HG03066 (cell line): Measurements from ENCODE around the gene BIN2.
A peak's percentile ranks its signal among the peaks of the same experiment; 100 is the strongest.
"Not testable (repeated sequence)": the region's sequence is repeated elsewhere in the genome, so short reads cannot be mapped to it uniquely, and the experiment has no call there.

Experiments
- ATAC-seq: cut with Tn5 transposase; IDR thresholded peaks from one replicate; pipeline ENCODE4 v1.9.1; 2021; ENCODE audit warnings: low read depth; ENCODE audit not compliant: unreplicated experiment

BIN2 gene

DNA sequence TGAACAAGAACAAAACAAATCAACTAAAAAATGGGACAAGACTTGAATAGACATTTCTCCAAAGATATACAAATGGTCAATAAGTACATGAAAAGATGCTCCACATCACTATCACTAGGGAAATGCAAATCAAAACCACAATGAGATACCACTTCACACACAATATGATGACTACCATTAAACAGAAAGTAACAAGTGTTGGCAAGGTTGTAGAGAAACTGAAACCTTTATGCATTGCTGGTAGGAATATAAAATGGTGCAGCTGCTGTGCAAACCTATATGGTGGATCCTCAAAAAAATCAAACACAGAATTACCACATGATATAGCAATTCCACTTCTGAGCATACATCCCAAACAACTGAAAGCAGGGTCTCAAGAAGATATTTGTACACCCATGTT, 59.0 kb downstream of the BIN2 start:
- no peak for ATAC-seq

DNA sequence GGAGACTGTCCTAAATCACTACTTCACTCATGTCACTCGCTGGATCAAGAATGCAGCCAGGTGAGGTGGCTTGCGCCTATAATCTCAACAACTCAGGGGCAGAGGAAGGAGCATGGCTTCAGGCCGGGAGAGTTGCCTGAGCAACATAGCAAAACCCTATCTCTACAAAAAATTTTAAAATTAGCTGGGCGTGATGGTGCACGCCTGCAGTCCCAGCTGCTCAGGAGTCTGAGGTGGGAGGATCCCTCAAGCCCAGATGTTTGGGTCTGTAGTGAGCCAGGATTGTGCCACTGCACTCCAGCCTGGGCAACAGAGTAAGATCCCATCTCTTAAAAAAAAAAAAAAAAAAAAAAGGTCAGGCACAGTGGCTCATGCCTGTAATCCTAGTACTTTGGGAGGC, 59.7 kb downstream of the BIN2 start:
- no peak for ATAC-seq

DNA sequence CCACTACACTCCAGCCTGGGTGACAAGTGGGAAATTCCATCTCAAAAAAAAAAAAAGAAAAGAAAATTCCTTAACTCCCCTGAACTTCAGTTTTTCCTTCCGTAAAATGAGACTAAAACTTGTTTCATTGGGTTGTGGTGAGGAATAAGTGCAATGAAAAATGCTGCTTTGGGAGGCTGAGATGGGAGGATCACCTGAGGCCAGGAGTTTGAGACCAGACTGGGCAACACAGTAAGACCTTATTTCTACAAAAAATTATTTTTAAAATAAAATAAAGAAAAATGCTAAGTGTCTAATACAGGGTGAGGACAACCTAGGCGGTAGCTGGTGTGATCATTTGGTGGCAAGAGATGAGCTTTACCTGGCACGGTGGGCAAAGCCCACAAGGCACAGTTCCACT, 60.6 kb downstream of the BIN2 start:
- no peak for ATAC-seq

DNA sequence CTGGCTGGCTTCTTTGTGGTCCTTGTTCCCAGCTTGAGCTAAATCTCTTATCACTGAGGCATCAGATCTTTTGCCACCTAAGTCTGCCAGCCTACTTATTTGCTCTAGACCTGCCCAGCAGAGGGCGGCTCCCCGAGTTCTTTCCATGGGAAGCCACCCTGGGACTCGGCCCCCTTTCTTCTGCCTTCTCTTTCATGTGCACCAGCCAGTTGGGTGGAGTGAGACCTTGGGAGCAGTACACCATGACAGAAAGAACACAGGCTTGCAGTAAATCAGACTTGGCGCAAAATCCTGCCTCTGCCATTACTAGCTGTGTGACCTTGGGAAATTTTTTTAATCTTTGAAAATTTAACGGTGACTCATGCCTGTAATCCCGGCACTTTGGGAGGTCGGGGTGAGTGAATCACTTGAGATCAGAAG, 61.2 kb downstream of the BIN2 start:
- no peak for ATAC-seq

DNA sequence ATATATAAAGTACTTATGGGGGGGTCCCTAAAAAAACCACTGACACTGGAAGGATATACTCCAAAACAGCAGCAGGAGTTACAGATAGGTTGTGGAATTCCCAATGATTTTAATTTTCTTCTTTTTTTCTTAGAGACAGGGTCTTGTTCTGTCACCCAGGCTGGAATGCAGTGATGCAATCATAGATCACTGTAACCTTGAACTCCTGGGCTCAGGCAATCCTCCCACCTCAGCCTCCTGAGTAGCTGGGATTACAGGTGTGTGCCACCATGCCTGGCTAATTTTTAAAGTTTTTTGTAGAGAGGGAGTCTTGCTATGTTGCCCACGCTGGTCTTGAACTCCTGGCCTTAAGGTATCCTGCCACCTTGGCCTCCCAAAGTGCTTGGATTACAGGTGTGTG, 64.4 kb downstream of the BIN2 start:
- not testable (repeated sequence) for ATAC-seq

DNA sequence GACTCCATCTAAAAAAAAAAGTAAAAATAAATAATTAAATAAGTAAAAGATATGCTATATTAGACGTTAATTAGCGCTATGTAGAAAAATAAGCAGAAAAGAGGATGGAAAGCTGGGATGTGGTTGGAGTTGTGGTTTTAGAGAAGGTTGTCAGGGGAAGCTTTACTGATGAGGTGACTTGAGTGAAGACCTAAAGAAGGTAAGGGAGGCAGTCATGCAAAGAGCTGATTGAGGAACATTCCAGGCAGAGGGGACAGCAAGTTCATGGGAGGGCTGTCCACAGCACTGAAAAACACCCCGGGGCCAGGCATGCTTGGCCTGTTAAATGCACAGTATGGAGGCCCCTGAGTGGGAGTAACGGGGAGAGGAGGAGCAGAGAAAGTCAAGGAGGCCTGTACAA, 69.4 kb downstream of the BIN2 start:
- no peak for ATAC-seq

DNA sequence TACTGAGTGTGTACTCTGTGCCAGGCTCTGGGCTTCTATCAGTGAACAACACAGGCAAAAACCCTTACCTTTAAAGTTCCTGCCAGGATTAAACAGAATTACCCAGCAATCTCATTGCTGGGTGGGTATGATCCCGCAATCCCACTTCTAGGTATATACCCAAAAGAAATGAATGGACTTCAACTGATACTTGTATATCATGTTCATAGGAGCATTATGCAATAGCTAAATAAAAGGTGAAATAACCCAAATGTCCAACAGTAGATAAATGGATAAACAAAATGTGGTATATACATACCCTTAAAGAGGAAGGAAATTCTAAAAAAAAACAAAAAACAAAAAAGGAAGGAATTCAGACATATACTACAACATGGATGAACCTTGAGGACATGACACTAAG, 70.7 kb downstream of the BIN2 start:
- ATAC-seq = no peak

DNA sequence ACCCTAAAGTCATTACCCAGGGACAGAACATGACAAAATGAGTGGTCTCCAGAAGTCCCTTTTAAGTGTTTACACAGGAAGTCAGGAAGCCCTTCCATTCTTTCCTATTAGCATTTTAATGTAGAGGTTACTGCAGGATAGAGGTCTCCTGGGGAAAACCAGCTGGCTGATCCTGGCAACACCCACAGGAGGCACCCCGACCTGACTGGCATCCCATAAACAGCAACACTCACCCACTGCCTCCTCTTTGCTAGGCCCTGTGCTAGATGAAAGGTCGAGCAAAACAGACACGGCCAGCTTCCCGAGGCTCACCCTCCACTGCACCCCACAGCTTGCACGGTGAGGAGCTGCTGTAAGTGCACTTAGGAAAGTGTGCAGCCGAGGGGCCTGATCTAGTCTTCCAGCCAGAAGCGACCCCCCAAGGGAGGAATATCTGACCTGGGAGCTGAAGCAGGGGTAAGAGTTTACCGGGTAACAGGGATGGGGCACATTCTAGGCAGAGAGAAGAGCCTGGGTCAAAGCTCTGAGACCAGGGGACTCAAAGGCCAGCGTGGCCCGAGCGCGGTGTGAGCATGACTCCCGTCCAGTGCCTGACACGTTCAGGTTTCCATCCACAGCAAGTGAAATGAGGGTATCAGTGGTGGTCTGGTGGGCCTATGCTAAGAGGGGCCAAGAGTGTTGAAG, 76.3 kb downstream of the BIN2 start:
- no peak for ATAC-seq

DNA sequence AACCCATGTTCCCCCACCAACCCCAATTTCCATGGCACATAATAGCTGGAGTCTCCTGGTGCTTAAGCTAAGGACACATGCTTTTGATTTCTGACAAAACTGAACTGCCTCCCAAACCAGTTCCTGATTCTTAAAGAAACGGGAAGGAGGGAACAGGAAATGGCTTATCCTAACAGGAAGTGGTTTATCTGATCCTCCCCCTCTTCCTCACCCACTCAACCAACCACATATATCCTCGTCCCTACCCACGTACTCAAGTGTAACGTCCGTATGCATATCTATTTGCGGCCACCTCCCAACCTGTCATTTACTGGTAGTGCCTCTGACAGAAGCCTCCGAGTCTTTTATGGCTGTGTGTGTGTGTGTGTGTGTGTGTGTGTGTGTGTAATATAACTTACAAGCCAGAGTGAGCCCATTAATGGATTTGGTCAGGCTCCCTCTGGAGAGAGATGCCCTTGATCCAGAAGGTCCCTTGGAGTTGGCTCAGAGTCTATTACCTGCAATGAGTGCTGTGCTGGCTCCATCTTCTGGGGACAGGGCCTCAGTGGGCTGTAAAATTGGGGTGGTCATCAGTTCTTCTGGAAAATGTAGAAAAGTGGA, 77.6 kb downstream of the BIN2 start:
- no peak for ATAC-seq

DNA sequence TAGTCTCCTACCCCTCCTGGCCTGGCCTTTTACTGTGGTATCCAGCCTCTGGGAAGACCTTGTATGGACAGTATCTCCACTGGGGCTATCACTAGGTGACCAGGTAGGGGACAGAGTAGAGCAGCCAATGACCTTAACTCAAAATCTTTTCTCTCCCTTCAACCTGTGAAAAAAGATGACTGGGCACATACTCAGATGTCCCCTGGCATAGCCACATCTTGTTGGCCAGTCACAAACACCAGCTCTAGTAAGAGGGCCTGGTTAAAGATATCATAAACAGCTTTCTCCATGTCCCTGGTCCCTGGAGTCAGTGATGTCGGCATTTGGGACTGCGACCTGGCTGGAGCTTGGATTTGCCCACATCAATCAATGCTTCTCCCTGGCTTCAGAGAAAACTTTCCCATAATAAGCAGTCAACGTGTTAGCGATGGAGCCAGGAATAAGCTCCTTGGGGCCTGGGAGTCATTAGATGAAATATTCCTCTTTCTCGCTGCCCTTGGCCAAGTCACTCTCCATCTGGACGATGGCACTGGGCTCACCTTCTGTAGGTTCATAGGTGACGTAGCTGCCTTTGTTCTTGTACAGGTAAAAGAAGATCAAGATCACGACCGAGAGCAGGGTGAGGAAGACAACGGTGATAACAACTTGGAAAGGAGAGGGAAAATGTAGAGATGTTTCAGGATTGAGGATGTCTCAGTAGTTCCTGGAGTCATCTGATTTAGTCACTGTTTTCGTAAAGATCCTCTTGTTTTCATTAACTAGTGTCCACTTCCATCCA, 78.3 kb downstream of the BIN2 start:
- no peak for ATAC-seq

DNA sequence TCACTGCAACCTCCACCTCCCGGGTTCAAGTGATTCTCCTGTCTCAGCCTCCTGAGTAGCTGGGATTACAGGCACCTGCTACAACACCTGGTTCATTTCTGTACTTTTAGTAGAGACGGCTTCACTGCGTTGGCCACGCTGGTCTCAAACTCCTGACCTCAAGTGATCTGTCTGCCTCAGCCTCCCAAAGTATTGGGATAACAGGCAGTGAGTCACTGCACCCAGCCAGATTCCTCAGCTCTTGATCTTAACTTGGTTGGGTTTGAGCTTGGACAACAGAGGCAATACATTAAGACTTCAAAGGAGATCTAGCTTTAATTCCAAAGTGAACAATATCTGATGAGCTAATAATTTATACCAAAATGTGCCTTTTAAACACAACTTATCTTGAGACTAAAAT, 79.7 kb downstream of the BIN2 start:
- ATAC-seq = no peak

DNA sequence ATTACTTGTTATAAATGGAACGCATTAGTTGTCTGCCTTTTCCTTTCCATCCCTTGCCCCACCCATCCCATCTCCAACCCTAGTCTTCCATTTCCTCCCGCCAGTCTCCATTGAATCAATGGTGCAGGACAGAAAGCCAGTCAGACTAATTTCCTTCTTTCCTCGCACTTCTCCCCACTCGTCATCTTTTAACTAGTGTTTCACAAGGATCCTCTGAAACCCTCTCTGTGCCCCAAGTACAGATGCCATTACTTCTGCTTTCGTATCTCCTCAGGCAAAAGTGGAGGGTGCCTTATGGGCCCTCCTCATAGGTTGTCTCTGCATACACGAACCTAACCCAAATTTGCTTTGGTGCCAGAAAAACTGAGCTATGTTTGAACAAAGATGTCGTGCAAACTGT, 81.1 kb downstream of the BIN2 start:
- ATAC-seq = no peak

DNA sequence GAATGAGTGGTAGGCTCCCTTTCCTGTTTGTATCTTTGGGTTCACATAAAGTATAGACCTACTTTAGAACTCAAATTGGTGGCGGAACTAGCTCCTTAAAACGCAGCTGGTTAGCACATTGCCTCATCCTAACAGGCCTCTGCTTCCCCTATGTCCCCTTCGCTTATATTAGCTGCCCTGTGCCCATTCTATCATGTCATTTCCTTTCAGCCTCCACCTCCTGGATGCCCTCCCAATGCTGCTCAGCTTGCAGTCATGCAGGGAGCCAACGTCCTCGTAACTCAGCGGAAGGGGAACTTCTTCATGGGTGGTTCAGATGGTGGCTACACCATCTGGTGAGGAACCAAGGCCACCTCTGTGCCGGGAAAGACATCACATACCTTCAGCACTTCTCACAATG, 81.9 kb downstream of the BIN2 start:
- no peak for ATAC-seq

DNA sequence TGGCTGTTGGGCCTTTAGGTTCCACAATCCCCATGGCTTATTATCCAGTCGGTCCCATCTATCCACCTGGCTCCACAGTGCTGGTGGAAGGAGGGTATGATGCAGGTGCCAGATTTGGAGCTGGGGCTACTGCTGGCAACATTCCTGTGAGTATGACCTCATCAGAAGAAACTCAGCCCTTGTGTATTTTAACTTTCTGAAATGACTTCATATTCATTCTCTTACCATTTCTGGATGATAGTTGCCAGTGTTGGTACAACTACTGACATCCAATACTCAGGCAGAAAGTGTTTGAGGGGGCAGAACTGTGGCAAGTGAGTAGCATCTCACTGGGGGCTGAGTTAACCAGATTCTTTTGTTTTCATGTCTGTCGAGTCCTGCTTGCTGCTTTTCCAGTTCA, 83.0 kb downstream of the BIN2 start:
- no peak for ATAC-seq

DNA sequence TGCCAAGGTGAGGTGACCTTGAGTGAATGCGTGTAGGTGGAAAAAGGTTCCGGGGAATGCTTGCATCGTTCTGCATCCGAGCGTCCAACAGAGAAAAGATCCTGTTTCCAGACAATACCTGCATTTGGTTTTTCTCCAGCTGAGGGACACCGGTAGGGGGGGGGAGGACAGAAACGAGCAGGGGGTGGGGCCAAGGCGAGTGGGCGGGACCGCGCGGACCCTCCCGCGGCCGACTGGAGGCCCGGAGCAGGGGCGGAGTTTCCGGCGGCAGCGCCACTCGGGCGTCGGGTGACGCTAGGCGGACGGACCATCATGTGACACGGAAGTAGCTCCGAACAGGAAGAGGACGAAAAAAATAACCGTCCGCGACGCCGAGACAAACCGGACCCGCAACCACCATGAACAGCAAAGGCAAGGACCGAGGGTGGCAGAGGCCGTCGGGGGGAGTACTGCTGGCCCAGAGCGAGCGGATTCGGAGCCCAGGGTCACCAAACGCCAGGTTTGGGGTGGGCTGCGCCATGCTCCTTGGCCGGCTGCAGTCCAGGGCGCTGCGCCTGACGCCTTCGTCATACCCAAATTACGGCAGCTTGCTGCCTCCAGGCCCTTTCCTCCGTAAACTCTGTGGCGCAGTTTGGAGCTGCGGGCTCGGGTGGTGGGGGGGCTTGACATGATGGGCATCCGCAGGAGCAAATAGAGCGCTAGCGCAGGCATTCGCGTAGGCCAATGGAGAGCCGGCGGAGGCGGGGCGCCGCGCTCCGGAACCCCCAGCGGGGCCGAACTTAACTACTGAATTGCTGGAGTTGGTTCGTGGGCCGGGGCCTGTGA, 85.3 kb downstream of the BIN2 start, which contains the start of gene DAZAP2:
TSS of gene DAZAP2 (plus strand) at position 317 of the 825 bp plus-strand sequence. CDS start at position 399, 82 bp downstream.
- peak; percentile 93 for ATAC-seq

DNA sequence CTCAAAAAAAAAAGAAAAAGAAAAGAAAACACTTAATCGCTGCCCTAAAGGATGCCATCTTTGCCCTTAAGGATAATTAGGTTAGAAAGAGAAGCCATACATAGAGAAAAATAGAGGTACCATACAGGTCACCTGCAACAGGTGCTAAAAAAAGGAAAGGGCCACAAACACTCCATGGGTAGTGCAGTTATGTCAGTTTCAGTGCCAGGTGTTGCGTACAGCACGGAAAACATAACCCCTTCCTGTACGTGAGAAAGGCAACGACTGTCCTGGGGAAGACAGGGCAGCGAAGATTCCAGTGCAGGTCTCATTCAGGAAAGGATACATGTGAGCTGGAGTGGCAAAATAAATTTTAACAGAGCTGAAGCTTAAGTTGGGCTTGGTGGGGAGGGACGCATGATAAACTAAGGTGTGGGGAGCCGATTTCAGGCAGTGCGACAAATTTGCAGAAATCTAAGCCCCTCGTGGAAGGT, 85.9 kb downstream of the BIN2 start:
- ATAC-seq = peak; percentile 6

DNA sequence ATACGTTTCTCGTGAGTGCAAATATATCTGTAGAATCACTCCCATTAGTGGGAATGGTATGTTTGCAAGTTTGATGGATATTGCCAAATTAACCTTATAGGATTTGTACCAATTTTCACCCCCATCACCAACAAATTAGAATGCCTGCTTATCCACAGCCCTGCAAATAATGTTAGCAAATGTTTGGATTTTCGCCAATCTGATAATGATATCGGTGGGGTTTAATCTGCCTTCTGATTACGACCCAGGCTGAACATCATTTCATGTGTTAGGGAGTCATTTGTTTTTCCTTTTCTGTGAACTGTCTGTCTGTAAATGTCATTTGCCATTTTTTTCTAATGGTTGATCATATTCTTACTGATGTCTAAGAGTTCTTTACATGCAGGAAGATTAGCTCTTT, 89.4 kb downstream of the BIN2 start:
- ATAC-seq = no peak

DNA sequence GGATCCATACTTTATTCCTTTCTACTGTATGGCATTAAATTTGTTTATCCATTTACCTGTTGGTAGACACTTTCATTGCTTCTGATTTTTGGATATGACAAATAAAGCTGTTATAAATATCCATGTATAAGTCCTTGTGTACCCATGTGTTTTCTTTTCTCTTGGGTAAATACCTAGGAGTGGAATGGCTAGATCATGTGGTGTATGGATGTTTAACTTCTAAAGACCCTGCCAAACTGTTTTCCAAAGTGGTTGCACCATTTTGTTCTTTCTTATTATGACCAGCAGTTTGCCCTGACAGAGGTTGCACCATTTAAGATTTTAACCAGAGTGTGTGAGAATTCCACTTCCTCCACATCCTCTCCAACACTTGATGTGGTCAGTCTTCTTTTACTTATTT, 91.3 kb downstream of the BIN2 start:
- no peak for ATAC-seq
